ENCODE measurements around the gene RTKN. TPM values are rescaled to one million over a fixed set of nuclear protein-coding genes. Genes with fewer than 3 reads are reported as not detected.

RTKN gene
- total RNA-seq, 1 experiment from 2014 or later, result 94.0 TPM

GRCh38 chr2:74474481-74474880 lies 32.7 kb upstream of the RTKN start (continued):
- no peak for TF ChIP-seq FOSL1 (IDR thresholded peaks at IDR 0.05; ENCODE audit: low read depth)
- no peak for TF ChIP-seq JUND (IDR thresholded peaks at IDR 0.05)
- no peak for TF ChIP-seq EZH2phosphoT487 (IDR thresholded peaks at IDR 0.05; ENCODE audit: borderline replicate concordance)
- no peak for TF ChIP-seq ZFX (IDR thresholded peaks at IDR 0.05)
- TF ChIP-seq YY1 (IDR thresholded peaks at IDR 0.05; ENCODE audit: extremely low read depth, insufficient replicate concordance, low read depth, low read length), result no peak
- no peak for TF ChIP-seq RAD21 (IDR thresholded peaks at IDR 0.05; ENCODE audit: low read depth)
- TF ChIP-seq REST (IDR thresholded peaks at IDR 0.05; ENCODE audit: low read depth), result no peak

- intact Hi-C loops (cut with micrococcal nuclease), result no loop called here
Observed at GRCh38 chr2:74472945-74473258, 31.2 kb upstream of the RTKN start.

More at GRCh38 chr2:74472945-74473258, 31.2 kb upstream of the RTKN start:
- H3K79me2 ChIP-seq (ENCODE audit: insufficient read depth, low read length), result peaks cover 10% of the 10 kb centered on the region
- no peak for TF ChIP-seq ATF3 (IDR thresholded peaks at IDR 0.05)
- TF ChIP-seq TCF7L2 (IDR thresholded peaks at IDR 0.05; ENCODE audit: borderline replicate concordance, extremely low read depth, insufficient read depth, insufficient read length), result no peak
- no peak for TF ChIP-seq POLR2A (IDR thresholded peaks at IDR 0.05; ENCODE audit: borderline replicate concordance, extremely low read depth, insufficient read depth, insufficient read length)
- TF ChIP-seq EGR1 (IDR thresholded peaks at IDR 0.05; ENCODE audit: low read depth), result no peak
- TF ChIP-seq, protein P1, sequence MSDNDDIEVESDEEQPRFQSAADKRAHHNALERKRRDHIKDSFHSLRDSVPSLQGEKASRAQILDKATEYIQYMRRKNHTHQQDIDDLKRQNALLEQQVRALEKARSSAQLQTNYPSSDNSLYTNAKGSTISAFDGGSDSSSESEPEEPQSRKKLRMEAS (IDR thresholded peaks at IDR 0.05), result no peak
- no peak for TF ChIP-seq YY1 (IDR thresholded peaks at IDR 0.05; ENCODE audit: extremely low read depth, insufficient replicate concordance, low read depth, low read length)
- TF ChIP-seq REST (IDR thresholded peaks at IDR 0.05; ENCODE audit: low read depth), result no peak
- no peak for TF ChIP-seq EZH2phosphoT487 (IDR thresholded peaks at IDR 0.05; ENCODE audit: borderline replicate concordance)
- no peak for TF ChIP-seq ZBTB33 (IDR thresholded peaks at IDR 0.05; ENCODE audit: extremely low read depth, insufficient replicate concordance, low read length)
- TF ChIP-seq FOSL1 (IDR thresholded peaks at IDR 0.05; ENCODE audit: low read depth), result no peak
- H3K9ac ChIP-seq (ENCODE audit: low read length), result peak overlapping the region; percentile 87
- peak; percentile 4 for ATAC-seq
- H3K27ac ChIP-seq (ENCODE audit: low read depth, low read length), result peak overlapping the region; percentile 82
- peak overlapping the region; percentile 94 to 96 for H3K4me3 ChIP-seq (replicated peaks in 1 of 2; ENCODE audit: low read depth in 1 of 2, low read length in 2 of 2)
- BruUV-seq (replicated peaks), result TSS peak; percentile 88
- ChIA-PET POLR2A (interaction anchor here (1.2 to 2.7 kb wide), 4 partner anchors 9 to 58 kb away, joined by 3 to 25 read pairs (median 6); partner anchors contain the start of genes CCDC142, TTC31 and WBP1), RAD21 (ENCODE audit: low non-redundant PET in 1 of 2, low total read pairs in 2 of 2, uncharacterized antibody in 2 of 2, unreplicated experiment in 2 of 2) (interaction anchor here in 1 of 2 experiments (0.6 kb wide), 1 partner anchor 57 kb away, joined by 3 read pairs; the partner anchor contains the start of genes AUP1 and HTRA2), CTCF (interaction anchor here (1.5 kb wide), 1 partner anchor 10 kb away, joined by 11 read pairs; the partner anchor contains the start of genes CCDC142 and TTC31)
- no peaks in the 10 kb centered on the region for H3K9me3 ChIP-seq (ENCODE audit: control insufficient read depth in 1 of 2, insufficient read depth in 1 of 2, low read depth in 1 of 2, low read length in 2 of 2)
- H4K20me1 ChIP-seq (ENCODE audit: insufficient read depth), result no peaks in the 10 kb centered on the region
- H2AFZ ChIP-seq (ENCODE audit: low read depth, low read length, poor library complexity, severe bottlenecking), result no peak overlapping the region
- H3K4me1 ChIP-seq (ENCODE audit: control insufficient read depth in 1 of 2, insufficient read depth in 2 of 2, low read length in 2 of 2), result peaks cover 12 to 18% of the 10 kb centered on the region in 2 experiments; a peak in 3 of 4 replicates
- peaks cover 8 to 17% of the 10 kb centered on the region in 2 experiments; a peak in 2 of 4 replicates for H3K36me3 ChIP-seq (ENCODE audit: control insufficient read depth in 1 of 2, insufficient read depth in 2 of 2, low read length in 2 of 2)
- H3K9me2 ChIP-seq (ENCODE audit: insufficient read depth), result no peaks in the 10 kb centered on the region
- DNase-seq (ENCODE audit: low read depth, low spot score), result no peak
- peak overlapping the region; percentile 88 for H3K4me2 ChIP-seq (ENCODE audit: low read length)
- no peaks in the 10 kb centered on the region for H3K27me3 ChIP-seq (ENCODE audit: insufficient read depth, low read length)
